AG04449 (cell line): ENCODE measurements around the gene ZNF215.
A peak's percentile ranks its signal among the peaks of the same experiment; 100 is the strongest.
"Not testable (repeated sequence)": the region's sequence is repeated elsewhere in the genome, so short reads cannot be mapped to it uniquely, and the experiment has no call there.

Experiments
- CTCF ChIA-PET: fragments of 350-600 bp; formaldehyde crosslinking; extraction: SDS; loops from one replicate; lab custom pipeline; 2021; ENCODE audit warnings: antibody characterized with exemption; lab: Yijun Ruan, JAX
- POLR2A ChIA-PET: fragments of 400-600, 350-600 bp; formaldehyde crosslinking; extraction: SDS; loops from one replicate; lab custom pipeline; 2020; ENCODE audit warnings: antibody characterized with exemption, inconsistent platforms; lab: Yijun Ruan, JAX
- DNase-seq: peaks from one replicate; pipeline ENCODE4 v3.0.0-alpha.2; 2010; ENCODE audit warnings: low read depth, low spot score
- H3K4me3 ChIP-seq: 2 replicates; pipeline ENCODE4 v1.5.1; 2011; ENCODE audit warnings: low read depth, mild to moderate bottlenecking, control low read depth, low read length
- TF ChIP-seq, protein P1 (sequence below): IDR thresholded peaks from one replicate; pipeline ENCODE4 v1.5.1; 2011; ENCODE audit warnings: mild to moderate bottlenecking, moderate library complexity, low read length, control low read depth, inconsistent platforms; ENCODE audit not compliant: insufficient read depth; ENCODE audit errors: missing control alignments

Gene ZNF215

DNA sequence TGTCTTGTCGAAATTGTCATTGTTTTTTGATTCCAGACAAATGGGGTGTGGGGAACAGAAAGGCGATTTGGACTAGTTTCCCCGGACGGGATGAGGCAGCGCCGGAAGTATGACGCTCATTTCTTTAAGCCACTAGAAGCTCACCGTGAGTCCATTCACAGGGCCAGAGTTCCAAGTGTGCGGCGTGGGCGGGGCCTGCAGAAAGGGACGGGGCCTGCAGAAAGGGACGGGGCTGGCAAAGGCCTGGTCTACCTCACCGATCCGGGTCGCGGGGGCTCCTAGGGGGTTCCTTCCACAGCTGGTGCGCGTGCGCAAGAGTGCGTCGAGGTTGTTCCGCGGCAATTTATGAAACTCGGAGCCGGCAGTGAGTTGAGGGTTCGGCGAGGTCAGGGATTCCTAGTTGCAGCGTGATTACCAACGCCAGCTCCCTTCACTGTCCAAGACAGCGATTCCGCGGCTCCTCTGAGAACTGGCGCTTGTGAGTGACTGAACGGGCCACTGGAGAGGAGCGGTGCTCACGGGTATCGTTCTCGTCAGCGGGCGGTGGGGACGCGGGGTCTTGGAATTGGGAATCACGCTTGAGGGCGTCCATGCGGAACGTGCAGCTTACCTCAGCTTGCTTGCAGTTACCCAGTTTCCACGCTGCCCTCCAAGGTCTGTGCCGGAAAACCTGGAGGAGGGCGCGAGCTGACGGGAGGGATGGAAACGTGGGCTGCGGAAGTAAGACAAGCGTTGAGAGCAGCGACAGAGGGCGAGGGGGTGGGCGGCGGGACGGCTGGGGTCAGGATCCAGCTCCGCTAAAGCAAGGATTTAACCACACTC, at the start of gene ZNF215:
Gene ZNF215, plus strand, starts transcription at position 219 of the 822 bp plus-strand sequence. CDS start 5,847 bp downstream, outside the sequence.
- DNase-seq = peak; percentile 24
- H3K4me3 ChIP-seq = peak within 1 kb of the TSS; percentile 84
- CTCF ChIA-PET = interaction anchor here (0.6 to 2.2 kb wide), 3 partner anchors 43 to 171 kb away, joined by 3 to 7 read pairs (median 3); no protein-coding TSS in a partner anchor
- POLR2A ChIA-PET = no interaction called here
- TF ChIP-seq, protein P1, sequence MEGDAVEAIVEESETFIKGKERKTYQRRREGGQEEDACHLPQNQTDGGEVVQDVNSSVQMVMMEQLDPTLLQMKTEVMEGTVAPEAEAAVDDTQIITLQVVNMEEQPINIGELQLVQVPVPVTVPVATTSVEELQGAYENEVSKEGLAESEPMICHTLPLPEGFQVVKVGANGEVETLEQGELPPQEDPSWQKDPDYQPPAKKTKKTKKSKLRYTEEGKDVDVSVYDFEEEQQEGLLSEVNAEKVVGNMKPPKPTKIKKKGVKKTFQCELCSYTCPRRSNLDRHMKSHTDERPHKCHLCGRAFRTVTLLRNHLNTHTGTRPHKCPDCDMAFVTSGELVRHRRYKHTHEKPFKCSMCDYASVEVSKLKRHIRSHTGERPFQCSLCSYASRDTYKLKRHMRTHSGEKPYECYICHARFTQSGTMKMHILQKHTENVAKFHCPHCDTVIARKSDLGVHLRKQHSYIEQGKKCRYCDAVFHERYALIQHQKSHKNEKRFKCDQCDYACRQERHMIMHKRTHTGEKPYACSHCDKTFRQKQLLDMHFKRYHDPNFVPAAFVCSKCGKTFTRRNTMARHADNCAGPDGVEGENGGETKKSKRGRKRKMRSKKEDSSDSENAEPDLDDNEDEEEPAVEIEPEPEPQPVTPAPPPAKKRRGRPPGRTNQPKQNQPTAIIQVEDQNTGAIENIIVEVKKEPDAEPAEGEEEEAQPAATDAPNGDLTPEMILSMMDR = no peak

DNA sequence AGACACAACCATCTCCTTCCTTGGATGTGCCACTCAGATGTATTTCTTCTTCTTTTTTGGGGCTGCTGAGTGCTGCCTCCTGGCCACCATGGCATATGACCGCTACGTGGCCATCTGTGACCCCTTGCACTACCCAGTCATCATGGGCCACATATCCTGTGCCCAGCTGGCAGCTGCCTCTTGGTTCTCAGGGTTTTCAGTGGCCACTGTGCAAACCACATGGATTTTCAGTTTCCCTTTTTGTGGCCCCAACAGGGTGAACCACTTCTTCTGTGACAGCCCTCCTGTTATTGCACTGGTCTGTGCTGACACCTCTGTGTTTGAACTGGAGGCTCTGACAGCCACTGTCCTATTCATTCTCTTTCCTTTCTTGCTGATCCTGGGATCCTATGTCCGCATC, 49.3 kb upstream of the ZNF215 start:
- DNase-seq = no peak
- ChIA-PET CTCF (no interaction called here), POLR2A (no interaction called here)
- H3K4me3 ChIP-seq = no peak overlapping the region
- TF ChIP-seq, protein P1 = no peak

DNA sequence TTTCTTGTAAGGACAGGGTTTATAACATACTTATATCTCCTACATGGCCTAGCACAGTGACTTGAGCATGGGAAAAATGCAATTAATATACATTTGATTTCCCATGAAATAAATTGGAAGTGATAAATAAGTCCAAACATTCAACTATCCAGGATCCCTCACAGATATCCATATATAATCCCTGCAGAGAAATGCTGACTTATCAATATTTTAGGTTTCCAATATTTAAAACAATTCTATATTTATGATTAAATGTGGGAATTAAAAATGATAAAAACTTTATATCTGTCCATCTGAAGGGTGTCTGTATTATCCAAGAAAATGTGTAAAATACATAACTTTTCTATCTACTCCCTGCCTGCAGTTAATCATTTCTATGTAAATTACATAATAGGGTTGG, 43.5 kb upstream of the ZNF215 start:
- no peak for DNase-seq
- no peak overlapping the region for H3K4me3 ChIP-seq
- ChIA-PET POLR2A (no interaction called here), CTCF (no interaction called here)
- TF ChIP-seq, protein P1 = no peak

DNA sequence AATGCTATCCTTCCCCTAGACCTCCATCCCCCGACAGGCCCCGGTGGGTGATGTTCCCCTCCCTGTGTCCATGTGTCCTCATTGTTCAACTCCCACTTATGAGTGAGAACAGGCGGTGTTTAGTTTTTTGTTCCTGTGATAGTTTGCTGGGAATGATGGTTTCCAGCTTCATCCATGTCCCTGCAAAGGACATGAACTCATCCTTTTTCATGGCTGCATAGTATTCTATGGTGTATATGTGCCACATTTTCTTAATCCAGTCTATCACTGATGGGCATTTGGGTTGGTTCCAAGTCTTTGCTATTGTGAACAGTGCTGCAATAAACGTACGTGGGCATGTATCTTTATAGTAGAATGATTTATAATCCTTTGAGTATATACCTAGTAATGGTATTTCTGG, 38.5 kb upstream of the ZNF215 start:
- H3K4me3 ChIP-seq, POLR2A ChIA-PET, CTCF ChIA-PET, DNase-seq: not testable (repeated sequence)

DNA sequence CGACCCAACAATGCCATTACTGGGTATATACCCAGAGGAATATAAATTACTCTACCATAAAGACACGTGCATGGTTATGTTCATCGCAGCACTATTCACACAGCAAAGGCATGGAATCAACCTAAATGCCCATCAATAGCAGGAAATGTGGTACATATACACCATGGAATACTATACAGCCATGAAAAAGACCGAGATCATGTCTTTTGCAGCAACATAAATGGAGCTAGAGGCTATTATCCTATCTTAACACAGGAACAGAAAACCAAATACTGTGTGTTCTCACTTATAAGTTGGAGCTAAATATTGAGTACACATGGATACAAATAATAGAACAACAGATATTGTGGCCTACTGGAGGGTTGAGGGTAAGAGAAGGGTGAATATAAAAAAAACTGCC, 37.4 kb upstream of the ZNF215 start:
- POLR2A ChIA-PET = no interaction called here
- CTCF ChIA-PET = no interaction called here
- TF ChIP-seq, protein P1 = no peak
- H3K4me3 ChIP-seq = no peak overlapping the region
- DNase-seq = no peak

DNA sequence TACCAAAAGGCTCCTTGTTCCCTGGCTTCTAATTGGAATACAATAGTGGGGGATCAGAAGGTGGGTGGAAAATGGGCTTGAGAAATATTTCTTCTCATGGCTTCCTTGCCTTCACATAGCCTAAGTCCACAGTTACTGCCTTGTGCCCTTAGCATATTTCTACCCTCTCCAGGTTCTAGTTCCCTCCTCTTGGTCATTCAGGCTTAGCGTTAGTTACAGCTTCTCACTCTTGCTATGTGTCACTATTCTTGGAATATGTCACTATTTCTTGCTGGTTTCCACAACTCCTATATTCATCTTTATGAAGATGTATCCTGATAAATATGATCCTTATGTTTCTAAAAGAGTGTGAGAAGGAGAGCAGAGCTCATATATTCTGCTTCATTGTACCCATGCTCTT, 36.4 kb upstream of the ZNF215 start:
- TF ChIP-seq, protein P1 = no peak
- no peak overlapping the region for H3K4me3 ChIP-seq
- CTCF ChIA-PET = no interaction called here
- DNase-seq = no peak
- POLR2A ChIA-PET = no interaction called here
